Liver (tissue), 9 donors: ENCODE results near the gene RBM39. TPM values are rescaled to one million over a fixed set of nuclear protein-coding genes. Genes with fewer than 3 reads are reported as not detected.

ENCODE experiments used
- DNase-seq: peaks from one replicate; pipeline ENCODE4 v3.0.0-alpha.2; 2017; ENCODE audit warnings: low spot score
- H3K27ac ChIP-seq, 2 donors: one replicate each; pipeline ENCODE4 v1.7.0; 2013; ENCODE audit warnings: inconsistent platforms in 2 of 2, low read length in 2 of 2, control low read depth in 1 of 2, low read depth in 1 of 2, mild to moderate bottlenecking in 1 of 2
- H3K27me3 ChIP-seq, 4 donors: one replicate each; pipeline versions ENCODE4 v1.6.1 to v1.7.0; 2013; ENCODE audit warnings: low read length in 3 of 4, inconsistent platforms in 1 of 4, mild to moderate bottlenecking in 1 of 4, moderate library complexity in 1 of 4; ENCODE audit not compliant: control insufficient read depth in 4 of 4, insufficient read depth in 4 of 4
- H3K36me3 ChIP-seq, 4 donors: one replicate each; pipeline versions ENCODE4 v1.6.1 to v1.7.0; 2013; ENCODE audit warnings: low read length in 3 of 4, mild to moderate bottlenecking in 3 of 4, low read depth in 1 of 4, moderate library complexity in 1 of 4; ENCODE audit not compliant: control insufficient read depth in 4 of 4, insufficient read depth in 3 of 4
- H3K4me1 ChIP-seq, 4 donors: one replicate each; pipeline versions ENCODE4 v1.6.1 to v1.7.0; 2013; ENCODE audit warnings: low read length in 3 of 4, mild to moderate bottlenecking in 3 of 4, moderate library complexity in 1 of 4; ENCODE audit not compliant: control insufficient read depth in 4 of 4, insufficient read depth in 4 of 4
- H3K4me3 ChIP-seq, 3 donors: one replicate each; pipeline versions ENCODE4 v1.6.1 to v1.7.0; 2013; ENCODE audit warnings: low read length in 3 of 3, control low read depth in 1 of 3, low read depth in 1 of 3, mild to moderate bottlenecking in 1 of 3
- H3K9ac ChIP-seq, 2 donors: one replicate each; pipeline ENCODE4 v1.7.0; 2013; ENCODE audit warnings: low read length in 2 of 2, mild to moderate bottlenecking in 2 of 2, moderate library complexity in 2 of 2, control low read depth in 1 of 2, low read depth in 1 of 2
- H3K9me3 ChIP-seq, 4 donors: one replicate each; pipeline versions ENCODE4 v1.6.1 to v1.7.0; 2013; ENCODE audit warnings: low read length in 3 of 4; ENCODE audit not compliant: control insufficient read depth in 4 of 4
- ATF3 ChIP-seq: IDR thresholded peaks from 2 replicates; pipeline ENCODE4 v1.6.1; 2016; ENCODE audit warnings: antibody characterized with exemption
- CTCF ChIP-seq: fragments of 150-350 bp; IDR thresholded peaks from 2 replicates; pipeline ENCODE4 v1.5.1; 2017; ENCODE audit warnings: improper control_type of control experiment, low read depth, low read length; ENCODE audit not compliant: missing input control
- EGR1 ChIP-seq, 2 donors: IDR thresholded peaks; 2 replicates each; pipeline ENCODE4 v1.6.1; 2016 to 2018; ENCODE audit warnings: antibody characterized with exemption in 2 of 2, low read depth in 2 of 2
- FOXA1 ChIP-seq: IDR thresholded peaks from 2 replicates; pipeline ENCODE4 v1.6.1; 2016; ENCODE audit warnings: antibody characterized with exemption
- FOXA2 ChIP-seq: IDR thresholded peaks from 2 replicates; pipeline ENCODE4 v1.6.1; 2016; ENCODE audit warnings: antibody characterized with exemption
- GABPA ChIP-seq, 2 donors: IDR thresholded peaks in 1 of 2; conservative IDR thresholded peaks in 1 of 2; 2 replicates each; pipeline ENCODE4 v1.6.1; 2016; ENCODE audit warnings: antibody characterized with exemption in 2 of 2, mild to moderate bottlenecking in 1 of 2, moderate library complexity in 1 of 2
- HNF4A ChIP-seq, 2 donors: conservative IDR thresholded peaks; 2 replicates each; pipeline ENCODE4 v1.6.1; 2016; ENCODE audit warnings: antibody characterized with exemption in 2 of 2, mild to moderate bottlenecking in 2 of 2
- JUND ChIP-seq, 2 donors: IDR thresholded peaks; 2 replicates each; pipeline ENCODE4 v1.6.1; 2016; ENCODE audit warnings: antibody characterized with exemption in 2 of 2
- MAX ChIP-seq: IDR thresholded peaks from 2 replicates; pipeline ENCODE4 v1.6.1; 2016; ENCODE audit warnings: antibody characterized with exemption
- NR2F2 ChIP-seq: IDR thresholded peaks from 2 replicates; pipeline ENCODE4 v1.6.1; 2016; ENCODE audit warnings: antibody characterized with exemption
- RXRA ChIP-seq, 2 donors: IDR thresholded peaks; 2 replicates each; pipeline ENCODE4 v1.6.1; 2017 to 2018; ENCODE audit warnings: antibody characterized with exemption in 2 of 2, mild to moderate bottlenecking in 1 of 2
- SP1 ChIP-seq: IDR thresholded peaks from 2 replicates; pipeline ENCODE4 v1.6.1; 2018; ENCODE audit warnings: antibody characterized with exemption, mild to moderate bottlenecking
- TAF1 ChIP-seq: conservative IDR thresholded peaks from 2 replicates; pipeline ENCODE4 v1.6.1; 2016; ENCODE audit warnings: antibody characterized with exemption, mild to moderate bottlenecking
- YY1 ChIP-seq: IDR thresholded peaks from 2 replicates; pipeline ENCODE4 v1.6.1; 2016; ENCODE audit warnings: antibody characterized with exemption, mild to moderate bottlenecking
- ZBTB33 ChIP-seq: IDR thresholded peaks from 2 replicates; pipeline ENCODE4 v1.6.1; 2016; ENCODE audit warnings: antibody characterized with exemption
- WGBS: extraction: QIAGEN DNeasy Blood & Tissue Kit; methylation state at CpG from one replicate; pipeline ENCODE4 v1.1.7; 2013; 5-methylcytosine and 5-hydroxymethylcytosine counted together
- polyA plus RNA-seq, 2 donors: library from polyadenylated mRNA; stranded (reverse) in 1 of 2; unstranded in 1 of 2; fragments of 200-250 nt in 1 of 2; fragments of >200 nt in 1 of 2; fragmentation: Nextera tagmentation in 1 of 2; extraction: Ambion mirVana in 1 of 2; gene quantifications; one replicate each; pipeline versions ENCODE4 v1.2.1 to v1.2.3, GENCODE V29; 2013 to 2015
- total RNA-seq, 2 donors: library from RNA; depleted of rRNA; stranded (reverse); fragments of >200 nt; gene quantifications; one replicate each; pipeline ENCODE4 v1.2.3, GENCODE V29; 2014
- donor health status: healthy.
- donor health status: healthy.
- donor health status: healthy.
- donor health status: healthy.
- donor health status: healthy.

Gene RBM39
- total and polyA plus RNA-seq, 4 donors = 57.2 to 211 (median 198) TPM

- TF ChIP-seq ZBTB33 = no peak
- TF ChIP-seq SP1 = no peak
- TF ChIP-seq CTCF = no peak
Measured at GRCh38 chr20:35720165-35721123, 21.6 kb downstream of the RBM39 start (continued).

- TF ChIP-seq RXRA (IDR thresholded peaks at IDR 0.05) (no peak), GABPA (IDR thresholded peaks at IDR 0.05 in 1 of 2, conservative IDR thresholded peaks at IDR 0.05 in 1 of 2) (no peak), NR2F2 (no peak), FOXA2 (no peak), TAF1 (no peak), ZBTB33 (no peak)
- Histone ChIP-seq H3K9ac (no peak overlapping the region), H3K4me1 (no peaks in the 10 kb centered on the region), H3K27me3 (no peaks in the 10 kb centered on the region), H3K9me3 (no peaks in the 10 kb centered on the region), H3K36me3 (peaks cover 51 to 97% (median 84%) of the 10 kb centered on the region in 4 donors), H3K27ac (no peak overlapping the region), H3K4me3 (no peak overlapping the region)
- 86% methylated on average over 8 of the region's 8 CpGs for WGBS
- no peak for DNase-seq
Measured at GRCh38 chr20:35719717-35720116, 22.3 kb downstream of the RBM39 start.

GRCh38 chr20:35718972-35719635, 23.0 kb downstream of the RBM39 start:
- WGBS = 91% methylated on average over 12 of the region's 12 CpGs
- no peaks in the 10 kb centered on the region for H3K4me1 ChIP-seq
- DNase-seq = no peak
- no peak overlapping the region for H3K9ac ChIP-seq
- H3K36me3 ChIP-seq = peaks cover 48 to 97% (median 83%) of the 10 kb centered on the region in 4 donors
- H3K4me3 ChIP-seq = no peak overlapping the region
- no peaks in the 10 kb centered on the region for H3K9me3 ChIP-seq
- no peak overlapping the region for H3K27ac ChIP-seq
- H3K27me3 ChIP-seq = no peaks in the 10 kb centered on the region
- TF ChIP-seq EGR1 (IDR thresholded peaks at IDR 0.05; ENCODE audit: low read depth in 2 of 2) (no peak), JUND (IDR thresholded peaks at IDR 0.05) (no peak), YY1 (no peak), FOXA2 (no peak), HNF4A (conservative IDR thresholded peaks at IDR 0.05) (no peak), RXRA (IDR thresholded peaks at IDR 0.05) (no peak), ATF3 (no peak), TAF1 (no peak), FOXA1 (no peak), MAX (no peak), CTCF (no peak)
